ENCODE results near the gene RB1. TPM values are rescaled to one million over a fixed set of nuclear protein-coding genes. Genes with fewer than 3 reads are reported as not detected.

RB1 gene
- total RNA-seq, 1 donor from 2014 or later, result 10.6 TPM

DNA sequence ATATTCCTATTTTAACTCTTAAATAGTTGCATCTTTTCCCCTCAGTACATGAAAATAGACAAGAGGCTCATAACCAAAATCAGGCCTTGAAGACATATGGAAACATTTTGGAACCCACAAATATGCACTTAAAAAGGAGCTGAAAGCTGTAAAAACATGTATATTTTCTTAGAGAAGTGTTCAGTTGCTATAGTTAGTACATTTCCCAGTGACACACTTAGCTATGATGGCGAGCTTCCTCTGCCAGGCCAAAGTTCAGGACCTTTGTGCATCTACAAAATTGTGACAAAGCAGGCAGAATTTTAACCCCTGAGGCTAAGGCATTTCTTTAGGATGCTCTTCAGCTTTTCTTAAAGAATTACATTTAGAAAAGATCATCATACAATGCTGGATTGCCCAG is 174.8 kb downstream of the RB1 start:
- DNase-seq (ENCODE audit: low spot score in 2 of 2), result no peak
- Histone ChIP-seq H3K36me3 (peaks cover 0 to 15% of the 10 kb centered on the region in 2 donors), H3K4me3 (no peak overlapping the region)

DNA sequence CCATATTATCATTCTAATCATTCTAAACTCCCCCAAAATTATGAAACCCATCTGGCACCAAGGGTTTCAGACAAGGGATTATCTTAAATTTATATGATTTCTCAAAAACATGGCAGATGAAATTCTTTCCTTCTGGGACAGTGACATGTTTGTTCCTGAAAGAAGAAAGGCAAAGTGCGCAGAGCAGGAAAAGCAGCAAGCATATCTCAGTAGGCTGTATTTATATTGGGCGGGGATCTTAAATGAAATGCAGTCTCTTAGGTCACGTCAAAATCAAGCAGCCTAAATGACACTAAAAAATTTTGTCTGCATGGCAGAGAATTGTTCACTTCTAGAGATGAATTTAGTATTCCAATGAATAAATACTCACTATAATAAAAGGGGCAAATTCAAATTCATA is 180.0 kb downstream of the RB1 start:
- no peaks in the 10 kb centered on the region for H3K9me3 ChIP-seq
- TF ChIP-seq, protein P1, sequence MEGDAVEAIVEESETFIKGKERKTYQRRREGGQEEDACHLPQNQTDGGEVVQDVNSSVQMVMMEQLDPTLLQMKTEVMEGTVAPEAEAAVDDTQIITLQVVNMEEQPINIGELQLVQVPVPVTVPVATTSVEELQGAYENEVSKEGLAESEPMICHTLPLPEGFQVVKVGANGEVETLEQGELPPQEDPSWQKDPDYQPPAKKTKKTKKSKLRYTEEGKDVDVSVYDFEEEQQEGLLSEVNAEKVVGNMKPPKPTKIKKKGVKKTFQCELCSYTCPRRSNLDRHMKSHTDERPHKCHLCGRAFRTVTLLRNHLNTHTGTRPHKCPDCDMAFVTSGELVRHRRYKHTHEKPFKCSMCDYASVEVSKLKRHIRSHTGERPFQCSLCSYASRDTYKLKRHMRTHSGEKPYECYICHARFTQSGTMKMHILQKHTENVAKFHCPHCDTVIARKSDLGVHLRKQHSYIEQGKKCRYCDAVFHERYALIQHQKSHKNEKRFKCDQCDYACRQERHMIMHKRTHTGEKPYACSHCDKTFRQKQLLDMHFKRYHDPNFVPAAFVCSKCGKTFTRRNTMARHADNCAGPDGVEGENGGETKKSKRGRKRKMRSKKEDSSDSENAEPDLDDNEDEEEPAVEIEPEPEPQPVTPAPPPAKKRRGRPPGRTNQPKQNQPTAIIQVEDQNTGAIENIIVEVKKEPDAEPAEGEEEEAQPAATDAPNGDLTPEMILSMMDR (IDR thresholded peaks at IDR 0.05), result no peak
- no peak overlapping the region for H3K27ac ChIP-seq
- no peaks in the 10 kb centered on the region for H3K27me3 ChIP-seq
- no peak overlapping the region for H3K4me3 ChIP-seq
- intact Hi-C loops (cut with DNase I), result no loop called here
- no peaks in the 10 kb centered on the region for H3K4me1 ChIP-seq
- DNase-seq (ENCODE audit: low spot score in 2 of 2), result no peak
- H3K36me3 ChIP-seq, result peaks cover 0 to 10% of the 10 kb centered on the region in 2 donors

More for the DNA sequence above, 174.8 kb downstream of the RB1 start:
- TF ChIP-seq, protein P1 (IDR thresholded peaks at IDR 0.05), result no peak
- intact Hi-C loops (cut with DNase I), result no loop called here
- Histone ChIP-seq H3K27me3 (no peaks in the 10 kb centered on the region), H3K9me3 (no peaks in the 10 kb centered on the region), H3K27ac (no peak overlapping the region), H3K4me1 (no peaks in the 10 kb centered on the region)

DNA sequence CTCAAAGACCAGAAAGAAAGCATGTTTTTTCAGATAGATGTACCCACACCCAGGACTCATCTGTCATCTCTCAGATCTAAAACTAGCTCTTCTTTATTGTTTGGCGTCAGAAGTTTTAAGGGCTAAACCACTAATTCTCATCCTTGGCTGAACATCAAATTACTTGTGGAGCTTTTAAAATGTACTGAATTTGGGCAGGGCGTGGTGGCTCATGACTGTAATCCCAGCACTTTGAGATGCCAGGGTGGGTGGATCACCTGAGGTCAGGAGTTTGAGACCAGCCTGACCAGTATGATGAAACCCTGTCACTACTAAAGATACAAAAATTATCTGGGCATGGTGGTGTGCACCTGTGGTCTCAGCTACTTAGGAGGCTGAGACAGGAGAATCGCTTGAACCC is 181.9 kb downstream of the RB1 start:
- intact Hi-C loops (cut with DNase I), result no loop called here
- TF ChIP-seq, protein P1 (IDR thresholded peaks at IDR 0.05), result no peak

GRCh38 chr13:48486362-48486761 is 182.8 kb downstream of the RB1 start:
- DNase-seq (ENCODE audit: low spot score in 2 of 2), result no peak
- H3K27me3 ChIP-seq, result no peaks in the 10 kb centered on the region
- no peaks in the 10 kb centered on the region for H3K9me3 ChIP-seq
- intact Hi-C loops (cut with DNase I), result no loop called here
- no peaks in the 10 kb centered on the region for H3K4me1 ChIP-seq
- TF ChIP-seq, protein P1 (IDR thresholded peaks at IDR 0.05), result no peak
- no peak overlapping the region for H3K27ac ChIP-seq
- H3K4me3 ChIP-seq, result no peak overlapping the region
- peaks cover 0 to 7% of the 10 kb centered on the region in 2 donors for H3K36me3 ChIP-seq

More for the DNA sequence above, 181.9 kb downstream of the RB1 start:
- H3K36me3 ChIP-seq, result peaks cover 0 to 7% of the 10 kb centered on the region in 2 donors
- H3K4me3 ChIP-seq, result no peak overlapping the region
- no peak for DNase-seq (ENCODE audit: low spot score in 2 of 2)
- H3K27ac ChIP-seq, result no peak overlapping the region
- no peaks in the 10 kb centered on the region for H3K9me3 ChIP-seq
- no peaks in the 10 kb centered on the region for H3K27me3 ChIP-seq
- H3K4me1 ChIP-seq, result no peaks in the 10 kb centered on the region

DNA sequence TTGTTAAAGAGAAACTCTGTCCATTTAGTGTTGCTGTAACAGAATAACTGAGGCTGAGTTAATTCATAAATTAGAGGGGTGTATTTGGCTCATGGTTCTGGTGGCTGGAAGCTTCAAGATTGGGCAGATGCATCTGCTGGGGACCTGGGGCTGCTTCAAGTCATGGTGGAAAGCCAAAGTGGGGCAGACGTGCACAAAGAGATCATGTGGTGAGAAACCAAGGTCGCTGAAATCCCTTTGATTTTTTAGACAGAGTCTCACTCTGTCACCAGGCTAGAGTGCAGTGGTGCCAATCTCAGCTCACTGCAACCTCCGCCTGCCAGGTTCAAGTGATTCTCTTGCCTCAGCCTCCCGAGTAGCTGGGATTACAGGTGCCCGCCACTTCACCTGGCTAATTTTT is 183.3 kb downstream of the RB1 start:
- H3K4me3 ChIP-seq, result no peak overlapping the region
- H3K36me3 ChIP-seq, result peaks cover 0 to 7% of the 10 kb centered on the region in 2 donors
- H3K9me3 ChIP-seq, result no peaks in the 10 kb centered on the region
- no peaks in the 10 kb centered on the region for H3K4me1 ChIP-seq
- H3K27ac ChIP-seq, result no peak overlapping the region
- TF ChIP-seq, protein P1 (IDR thresholded peaks at IDR 0.05), result no peak
- DNase-seq (ENCODE audit: low spot score in 2 of 2), result no peak
- intact Hi-C loops (cut with DNase I), result no loop called here
- H3K27me3 ChIP-seq, result no peaks in the 10 kb centered on the region

GRCh38 chr13:48487968-48488367 is 184.4 kb downstream of the RB1 start:
- DNase-seq (ENCODE audit: low spot score in 2 of 2), result no peak
- H3K27ac ChIP-seq, result no peak overlapping the region
- H3K4me3 ChIP-seq, result no peak overlapping the region
- intact Hi-C loops (cut with DNase I), result no loop called here
- no peaks in the 10 kb centered on the region for H3K27me3 ChIP-seq
- TF ChIP-seq, protein P1 (IDR thresholded peaks at IDR 0.05), result no peak
- no peaks in the 10 kb centered on the region for H3K36me3 ChIP-seq
- H3K9me3 ChIP-seq, result no peaks in the 10 kb centered on the region
- no peaks in the 10 kb centered on the region for H3K4me1 ChIP-seq
